Keratinocyte (primary cell): ENCODE measurements around the gene PLXNA1.

ENCODE experiments used
- EZH2 ChIP-seq: IDR thresholded peaks from one replicate; pipeline ENCODE4 v1.6.1; 2012; ENCODE audit warnings: inconsistent platforms, mild to moderate bottlenecking, low read length, moderate library complexity
- TF ChIP-seq, protein P1 (sequence below), 3 experiments: IDR thresholded peaks in 1 of 3; conservative IDR thresholded peaks in 1 of 3; optimal IDR thresholded peaks in 1 of 3; 2 replicates in 2 of 3; 3 replicates in 1 of 3; pipeline versions ENCODE3 to v1.5.1; 2011; ENCODE audit warnings: low read length in 3 of 3, mild to moderate bottlenecking in 3 of 3, moderate library complexity in 2 of 3, control low read depth in 1 of 3, inconsistent platforms in 1 of 3; ENCODE audit not compliant: insufficient read depth in 2 of 3; ENCODE audit errors: extremely low read depth in 1 of 3

DNA sequence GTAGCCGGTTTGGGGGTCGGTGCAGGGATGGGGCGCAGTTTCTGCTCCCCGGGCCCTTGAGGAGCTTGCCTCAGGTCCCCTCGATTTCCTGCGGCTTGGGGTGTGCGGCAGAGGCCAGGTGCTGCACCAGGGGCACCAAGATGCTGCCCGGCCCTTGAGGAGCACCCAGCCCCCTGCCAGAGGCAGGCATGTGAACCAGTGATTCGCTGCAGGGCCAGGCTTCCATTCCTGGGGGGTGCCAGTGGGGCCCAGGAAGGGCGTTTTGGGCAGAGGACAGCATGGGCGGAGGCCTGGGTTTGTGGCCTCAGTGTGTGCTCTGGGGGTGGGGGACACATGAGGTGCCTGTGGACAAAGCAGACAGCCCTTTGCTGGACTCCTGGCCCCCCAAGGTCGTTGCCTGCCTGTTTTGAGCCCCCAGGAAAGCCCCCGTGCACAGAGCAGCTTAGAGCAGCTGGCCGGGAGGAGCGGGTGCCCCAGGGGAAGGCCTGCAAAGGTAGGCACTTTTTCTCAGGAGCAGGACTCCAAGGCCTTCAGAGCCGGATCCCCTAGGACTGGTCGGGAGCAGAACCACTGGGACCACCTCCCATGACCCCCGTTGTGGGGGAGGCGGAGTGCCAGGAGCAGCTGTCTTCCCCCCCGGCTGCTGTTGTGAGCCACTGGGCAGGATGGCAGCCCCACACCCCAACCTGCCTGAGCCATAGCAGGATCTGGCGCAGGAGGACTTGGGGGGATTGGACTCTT, 1.6 kb downstream of the PLXNA1 start:
- TF ChIP-seq EZH2, result no peak
- TF ChIP-seq, protein P1, sequence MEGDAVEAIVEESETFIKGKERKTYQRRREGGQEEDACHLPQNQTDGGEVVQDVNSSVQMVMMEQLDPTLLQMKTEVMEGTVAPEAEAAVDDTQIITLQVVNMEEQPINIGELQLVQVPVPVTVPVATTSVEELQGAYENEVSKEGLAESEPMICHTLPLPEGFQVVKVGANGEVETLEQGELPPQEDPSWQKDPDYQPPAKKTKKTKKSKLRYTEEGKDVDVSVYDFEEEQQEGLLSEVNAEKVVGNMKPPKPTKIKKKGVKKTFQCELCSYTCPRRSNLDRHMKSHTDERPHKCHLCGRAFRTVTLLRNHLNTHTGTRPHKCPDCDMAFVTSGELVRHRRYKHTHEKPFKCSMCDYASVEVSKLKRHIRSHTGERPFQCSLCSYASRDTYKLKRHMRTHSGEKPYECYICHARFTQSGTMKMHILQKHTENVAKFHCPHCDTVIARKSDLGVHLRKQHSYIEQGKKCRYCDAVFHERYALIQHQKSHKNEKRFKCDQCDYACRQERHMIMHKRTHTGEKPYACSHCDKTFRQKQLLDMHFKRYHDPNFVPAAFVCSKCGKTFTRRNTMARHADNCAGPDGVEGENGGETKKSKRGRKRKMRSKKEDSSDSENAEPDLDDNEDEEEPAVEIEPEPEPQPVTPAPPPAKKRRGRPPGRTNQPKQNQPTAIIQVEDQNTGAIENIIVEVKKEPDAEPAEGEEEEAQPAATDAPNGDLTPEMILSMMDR (optimal IDR thresholded peaks at IDR 0.05 in 1 of 3, IDR thresholded peaks at IDR 0.05 in 1 of 3, conservative IDR thresholded peaks at IDR 0.05 in 1 of 3; ENCODE audit: extremely low read depth in 1 of 3, insufficient read depth in 2 of 3, low read length in 3 of 3), result no peak
